RWPE2 (cell line): ENCODE results near the gene HCAR3.
"Not testable (repeated sequence)": the region's sequence is repeated elsewhere in the genome, so short reads cannot be mapped to it uniquely, and the experiment has no call there.

Source experiments
- ATAC-seq: fragments of 200-7000 bp; cut with Tn5 transposase; 3 replicates; pipeline ENCODE4 v1.9.1; 2021; ENCODE audit warnings: low read depth
- DNase-seq: peaks from one replicate; pipeline ENCODE4 v3.0.0-alpha.2; 2020; ENCODE audit warnings: low spot score
- H3K27ac ChIP-seq: fragments of 450-650 bp; 2 replicates; pipeline ENCODE4 v1.5.1; 2017; ENCODE audit warnings: mild to moderate bottlenecking; ENCODE audit not compliant: poor library complexity, severe bottlenecking
- H3K27me3 ChIP-seq: fragments of 250-450 bp; sonication (Bioruptor Pico); 2 replicates; pipeline ENCODE4 v1.5.1; 2021; ENCODE audit warnings: mild to moderate bottlenecking, moderate library complexity; ENCODE audit not compliant: insufficient read depth, poor library complexity, severe bottlenecking
- H3K36me3 ChIP-seq: fragments of 250-450 bp; sonication (Bioruptor Pico); 2 replicates; pipeline ENCODE4 v1.5.1; 2020; ENCODE audit warnings: low read depth, mild to moderate bottlenecking, moderate library complexity
- H3K4me1 ChIP-seq: fragments of 250-450 bp; sonication (Bioruptor Pico); 2 replicates; pipeline ENCODE4 v1.5.1; 2021; ENCODE audit warnings: mild to moderate bottlenecking, moderate library complexity; ENCODE audit not compliant: insufficient read depth, poor library complexity, severe bottlenecking
- H3K4me3 ChIP-seq: fragments of 250-450 bp; sonication (Bioruptor Pico); 2 replicates; pipeline ENCODE4 v1.5.1; 2021; ENCODE audit warnings: mild to moderate bottlenecking, moderate library complexity; ENCODE audit not compliant: severe bottlenecking
- H3K9me3 ChIP-seq: fragments of 250-450 bp; sonication (Bioruptor Pico); 2 replicates; pipeline ENCODE4 v1.5.1; 2021; ENCODE audit warnings: mild to moderate bottlenecking, moderate library complexity; ENCODE audit not compliant: severe bottlenecking
- TF ChIP-seq, protein P1 (sequence below): fragments of 450-650 bp; IDR thresholded peaks from one replicate; pipeline ENCODE4 v1.5.1; 2017; ENCODE audit warnings: mild to moderate bottlenecking, moderate library complexity; ENCODE audit not compliant: poor library complexity, severe bottlenecking

Gene HCAR3

DNA sequence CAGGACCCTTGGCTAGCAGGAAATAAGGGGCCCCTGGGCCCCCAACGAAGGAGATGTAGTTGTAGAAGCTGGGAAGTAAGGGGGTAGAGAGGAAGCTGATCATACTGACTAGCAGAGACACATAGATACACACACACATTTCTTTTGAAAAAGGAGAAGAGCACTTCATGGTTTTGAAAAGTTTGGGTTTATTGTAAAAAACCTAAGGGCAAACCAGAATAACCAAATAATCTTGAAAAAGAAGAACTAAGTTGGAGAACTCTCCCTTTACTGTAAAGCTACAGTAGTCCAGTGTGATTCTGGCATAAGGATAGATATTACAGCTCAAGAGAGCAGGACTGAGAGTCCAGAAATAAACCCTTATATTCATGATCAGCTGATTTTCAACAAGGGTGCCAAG, 5.8 kb upstream of the HCAR3 start:
- DNase-seq (no peak), ATAC-seq (no peak)
- no peaks in the 10 kb centered on the region for H3K9me3 ChIP-seq
- TF ChIP-seq, protein P1, sequence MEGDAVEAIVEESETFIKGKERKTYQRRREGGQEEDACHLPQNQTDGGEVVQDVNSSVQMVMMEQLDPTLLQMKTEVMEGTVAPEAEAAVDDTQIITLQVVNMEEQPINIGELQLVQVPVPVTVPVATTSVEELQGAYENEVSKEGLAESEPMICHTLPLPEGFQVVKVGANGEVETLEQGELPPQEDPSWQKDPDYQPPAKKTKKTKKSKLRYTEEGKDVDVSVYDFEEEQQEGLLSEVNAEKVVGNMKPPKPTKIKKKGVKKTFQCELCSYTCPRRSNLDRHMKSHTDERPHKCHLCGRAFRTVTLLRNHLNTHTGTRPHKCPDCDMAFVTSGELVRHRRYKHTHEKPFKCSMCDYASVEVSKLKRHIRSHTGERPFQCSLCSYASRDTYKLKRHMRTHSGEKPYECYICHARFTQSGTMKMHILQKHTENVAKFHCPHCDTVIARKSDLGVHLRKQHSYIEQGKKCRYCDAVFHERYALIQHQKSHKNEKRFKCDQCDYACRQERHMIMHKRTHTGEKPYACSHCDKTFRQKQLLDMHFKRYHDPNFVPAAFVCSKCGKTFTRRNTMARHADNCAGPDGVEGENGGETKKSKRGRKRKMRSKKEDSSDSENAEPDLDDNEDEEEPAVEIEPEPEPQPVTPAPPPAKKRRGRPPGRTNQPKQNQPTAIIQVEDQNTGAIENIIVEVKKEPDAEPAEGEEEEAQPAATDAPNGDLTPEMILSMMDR, result no peak
- no peak overlapping the region for H3K4me3 ChIP-seq
- H3K27me3 ChIP-seq, result no peaks in the 10 kb centered on the region
- peaks cover 31% of the 10 kb centered on the region for H3K4me1 ChIP-seq
- no peaks in the 10 kb centered on the region for H3K36me3 ChIP-seq
- peak overlapping the region; percentile 92 for H3K27ac ChIP-seq

DNA sequence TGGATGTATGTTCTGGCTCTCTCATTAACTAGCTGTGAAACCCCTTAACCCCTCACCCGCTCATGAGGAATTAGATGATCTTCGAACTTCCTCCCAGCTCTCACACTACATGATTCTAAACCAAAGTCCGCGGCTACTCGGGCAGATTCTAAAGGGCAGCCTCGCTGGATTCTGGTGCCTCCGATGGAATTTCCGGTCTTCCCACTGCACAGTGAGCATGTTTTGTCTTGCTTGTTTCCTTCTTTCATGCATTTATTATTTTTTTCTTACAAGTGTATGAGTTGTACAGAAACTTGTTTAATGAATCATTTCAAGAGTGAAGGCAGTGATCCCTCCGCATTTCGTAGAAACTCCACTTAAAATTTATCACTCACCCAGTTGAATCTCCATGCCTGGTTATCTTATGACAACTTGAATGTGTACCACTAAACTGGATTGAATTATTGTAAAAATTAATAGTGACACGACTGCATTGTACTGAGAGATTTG, 4.5 kb upstream of the HCAR3 start:
- peak; percentile 89 for DNase-seq
- H3K4me1 ChIP-seq, result peaks cover 26% of the 10 kb centered on the region
- H3K27ac ChIP-seq, result peak overlapping the region; percentile 92
- H3K4me3 ChIP-seq, result no peak overlapping the region
- TF ChIP-seq, protein P1, result no peak
- H3K36me3 ChIP-seq, result no peaks in the 10 kb centered on the region
- H3K9me3 ChIP-seq, result no peaks in the 10 kb centered on the region
- ATAC-seq, result peak; percentile 87
- no peaks in the 10 kb centered on the region for H3K27me3 ChIP-seq

DNA sequence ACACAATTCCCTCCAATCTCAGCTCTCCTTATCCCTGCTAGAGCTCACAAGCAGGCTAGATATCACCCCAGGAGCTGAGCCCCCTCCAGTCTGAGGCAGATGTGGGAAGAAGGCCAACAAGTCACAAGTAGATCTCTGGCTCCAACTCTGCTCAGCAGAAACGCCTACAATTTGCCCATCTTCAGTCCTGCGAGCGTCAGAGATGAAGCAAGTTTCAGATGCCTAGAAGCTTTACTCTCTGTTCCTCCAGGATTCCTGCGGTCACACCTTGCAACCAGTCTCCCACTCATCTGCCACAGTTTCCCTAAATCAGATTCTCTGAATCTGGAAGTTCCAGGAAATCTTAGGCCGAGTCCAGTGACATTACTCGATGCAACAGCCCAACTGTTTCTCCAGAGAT, 1.4 kb downstream of the HCAR3 start:
- not testable (repeated sequence) for H3K4me3 ChIP-seq, ATAC-seq

DNA sequence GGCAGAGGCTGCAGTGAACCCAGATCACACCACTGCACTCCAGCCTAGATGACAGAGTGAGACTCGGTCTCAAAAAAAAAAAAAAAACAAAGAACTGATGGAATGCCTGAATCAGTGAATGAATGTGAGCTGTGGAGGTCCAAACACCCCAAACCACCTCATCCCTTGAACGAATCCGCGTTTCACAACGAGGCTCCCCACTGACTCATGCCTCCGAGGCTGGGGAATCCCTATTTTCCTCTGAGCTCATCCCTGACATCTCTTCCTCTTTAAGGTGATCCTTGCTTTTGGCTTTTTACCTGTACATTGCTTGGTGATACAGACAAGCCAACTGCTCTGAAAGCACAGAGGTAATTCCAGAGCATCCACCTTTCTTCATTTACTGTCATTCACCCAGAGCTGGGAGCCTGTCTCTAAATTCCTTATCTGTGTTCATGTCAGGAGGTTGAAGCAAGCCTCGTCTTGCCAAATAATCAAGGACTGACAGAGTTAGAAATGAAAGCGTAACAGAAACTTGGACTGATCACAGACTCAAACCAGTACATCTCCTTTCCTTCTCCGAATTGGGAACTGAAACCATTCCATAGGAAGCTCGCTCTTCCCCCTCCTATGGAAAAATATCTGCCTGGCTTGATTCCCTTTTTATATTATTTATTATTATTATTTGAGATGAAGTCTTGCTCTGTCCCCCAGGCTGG, 3.0 kb downstream of the HCAR3 start:
- not testable (repeated sequence) for H3K36me3 ChIP-seq, H3K4me3 ChIP-seq, H3K27me3 ChIP-seq, DNase-seq, H3K9me3 ChIP-seq
- H3K4me1 ChIP-seq, result peaks cover 14% of the 10 kb centered on the region
- H3K27ac ChIP-seq, result peak overlapping the region; percentile 55
- ATAC-seq, result peak; percentile 88

More for the DNA sequence above, 1.4 kb downstream of the HCAR3 start:
- H3K4me1 ChIP-seq, result peaks cover 15% of the 10 kb centered on the region
- H3K36me3 ChIP-seq, H3K27ac ChIP-seq, H3K27me3 ChIP-seq, H3K9me3 ChIP-seq, DNase-seq: not testable (repeated sequence)

DNA sequence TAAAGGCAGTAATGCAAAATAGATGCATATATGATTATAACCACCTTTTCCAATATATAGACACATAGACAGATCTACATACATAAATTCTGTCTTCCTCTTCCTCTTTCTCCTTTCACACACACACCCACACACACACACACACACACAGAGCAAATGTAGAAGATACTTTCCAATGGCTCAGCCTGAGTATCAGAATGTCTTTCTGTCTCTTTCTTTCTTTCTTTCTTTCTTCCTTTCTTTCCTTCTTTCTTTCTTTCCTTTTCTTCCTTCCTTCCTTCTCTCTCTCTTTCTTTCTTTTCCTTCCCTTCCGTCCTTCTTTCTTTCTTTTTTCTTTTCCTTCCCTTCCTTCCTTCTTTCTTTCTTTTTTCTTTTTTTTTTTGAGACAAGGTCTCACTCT, 5.3 kb downstream of the HCAR3 start:
- H3K27me3 ChIP-seq, DNase-seq, H3K4me3 ChIP-seq, ATAC-seq, H3K36me3 ChIP-seq, H3K9me3 ChIP-seq: not testable (repeated sequence)
- H3K27ac ChIP-seq, result peak overlapping the region; percentile 52
- peaks cover 14% of the 10 kb centered on the region for H3K4me1 ChIP-seq

DNA sequence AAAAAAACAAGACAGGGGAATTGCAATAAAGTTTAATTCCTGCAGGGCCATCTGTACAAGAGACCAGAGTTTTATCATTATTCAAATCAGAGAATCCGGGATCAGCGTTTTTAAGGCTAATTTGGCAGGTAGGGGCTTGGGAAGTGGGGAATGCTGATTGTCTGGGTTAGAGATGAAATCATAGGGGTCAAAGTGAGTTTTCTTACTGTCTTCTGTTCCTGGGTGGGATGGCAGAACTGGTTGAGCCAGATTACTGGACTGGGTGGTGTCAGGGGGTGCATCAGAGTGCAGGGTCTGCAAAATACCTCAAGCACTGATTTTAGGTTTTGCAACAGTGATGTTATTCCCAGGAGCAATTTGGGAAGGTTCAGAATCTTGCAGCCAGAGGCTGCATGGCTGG, 6.3 kb downstream of the HCAR3 start:
- ATAC-seq, result peak; percentile 22; the same call in 1 of the 3 replicates
- H3K27me3 ChIP-seq, DNase-seq, H3K9me3 ChIP-seq, H3K36me3 ChIP-seq, H3K4me3 ChIP-seq: not testable (repeated sequence)
- Histone ChIP-seq H3K4me1 (peaks cover 14% of the 10 kb centered on the region), H3K27ac (peak overlapping the region; percentile 52)

DNA sequence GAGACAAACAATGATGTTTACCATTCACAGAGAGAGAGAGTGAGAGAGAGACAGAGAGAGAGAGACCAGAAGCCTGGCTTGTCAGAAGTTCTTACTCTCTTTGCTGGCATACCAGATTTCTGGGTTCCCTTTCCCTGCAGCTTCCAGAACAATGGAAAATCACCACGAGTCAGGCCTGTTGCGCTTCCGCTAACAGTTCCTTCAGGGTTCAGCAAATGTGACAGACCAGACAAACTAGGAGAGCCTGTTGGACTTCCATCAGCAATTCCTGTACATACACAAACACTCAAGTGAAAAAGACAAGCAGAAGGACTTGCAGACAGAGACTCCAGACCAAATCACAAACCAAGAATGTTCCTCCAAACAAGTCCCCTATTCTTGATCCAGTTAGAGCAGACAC, 7.3 kb downstream of the HCAR3 start:
- DNase-seq, H3K36me3 ChIP-seq, H3K27me3 ChIP-seq, H3K4me3 ChIP-seq, H3K9me3 ChIP-seq, H3K27ac ChIP-seq, ATAC-seq: not testable (repeated sequence)
- H3K4me1 ChIP-seq, result peaks cover 13% of the 10 kb centered on the region

DNA sequence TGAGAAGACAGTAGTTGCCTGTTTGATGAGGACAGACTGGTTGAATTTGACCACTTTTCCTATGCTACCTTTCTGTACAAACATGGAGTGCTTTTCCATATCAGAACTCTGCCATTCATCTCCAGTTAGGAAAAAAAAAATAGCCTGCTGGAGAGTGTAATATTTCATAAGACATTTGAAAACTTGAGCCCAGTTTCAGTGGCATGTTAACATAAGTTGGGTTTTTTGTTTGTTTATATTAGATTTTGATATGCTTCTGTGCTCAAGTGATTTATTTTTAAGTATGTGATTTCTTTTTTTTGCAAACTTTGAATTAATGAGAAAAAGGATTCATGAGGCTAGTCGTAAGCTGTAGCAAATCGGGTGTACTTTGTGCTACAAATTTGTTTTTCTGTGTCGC, 12.8 kb downstream of the HCAR3 start:
- Histone ChIP-seq H3K4me1 (peaks cover 23% of the 10 kb centered on the region), H3K27ac (peak overlapping the region; percentile 44)
- not testable (repeated sequence) for H3K36me3 ChIP-seq, DNase-seq, H3K27me3 ChIP-seq, H3K4me3 ChIP-seq, ATAC-seq, H3K9me3 ChIP-seq

DNA sequence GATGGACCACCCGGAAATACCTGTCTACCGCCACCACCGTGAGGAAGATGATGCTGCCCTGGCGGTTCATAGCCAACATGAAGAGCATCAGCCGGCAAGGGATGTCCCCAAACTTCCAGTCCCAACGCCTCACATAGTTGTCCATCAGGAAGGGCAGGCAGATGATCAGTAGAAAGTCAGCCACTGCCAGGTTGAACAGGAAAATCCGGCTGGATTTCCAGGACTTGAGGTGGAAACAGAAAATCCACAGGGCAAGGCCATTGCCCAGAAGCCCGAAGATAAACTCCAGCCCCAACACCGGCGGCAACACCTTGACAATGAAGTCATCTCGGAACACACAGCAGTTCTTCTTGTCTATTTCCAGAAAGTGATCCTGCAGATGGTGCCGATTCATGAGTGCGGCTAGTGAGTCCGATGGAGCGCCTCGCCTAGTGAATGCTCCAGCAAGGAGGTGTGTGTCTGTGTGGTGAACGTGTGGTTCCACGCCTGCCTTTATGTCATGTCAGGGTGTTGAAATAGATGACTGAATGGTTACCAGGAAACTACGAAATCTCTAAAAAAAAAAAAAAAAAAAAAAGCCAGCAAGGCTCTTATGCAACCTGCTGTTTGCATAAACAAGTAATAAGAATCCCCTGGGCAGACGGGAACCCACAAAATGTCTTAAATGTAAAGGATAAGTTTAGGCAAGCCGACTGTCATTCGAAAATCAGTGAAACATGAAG, 13.6 kb downstream of the HCAR3 start, which contains the start of gene HCAR2:
Gene HCAR2, minus strand, starts transcription at position 468 of the 722 bp plus-strand sequence. Its CDS starts 74 bp downstream, at position 394.
- peak; percentile 62 for ATAC-seq
- not testable (repeated sequence) for DNase-seq, H3K4me3 ChIP-seq, H3K27me3 ChIP-seq, H3K36me3 ChIP-seq, H3K9me3 ChIP-seq
- H3K27ac ChIP-seq, result peak within 1 kb of the TSS; percentile 44
- peaks cover 23% of the 10 kb centered on the region for H3K4me1 ChIP-seq
